GM12891 (cell line): ENCODE measurements around the gene NXPE3. TPM values are rescaled to one million over a fixed set of nuclear protein-coding genes. Genes with fewer than 3 reads are reported as not detected.
"Not testable (repeated sequence)": the region's sequence is repeated elsewhere in the genome, so short reads cannot be mapped to it uniquely, and the experiment has no call there.

Experiments used
- DNase-seq: peaks from one replicate; pipeline ENCODE4 v3.0.0; 2011; ENCODE audit warnings: low spot score; ENCODE audit not compliant: insufficient read length
- FAIRE-seq: peaks from 2 replicates; lab custom pipeline; 2011; peaks lifted over from hg19 to GRCh38; lab: Jason Lieb, UNC
- PAX5 ChIP-seq: IDR thresholded peaks from 2 replicates; pipeline ENCODE4 v1.6.1; 2011; ENCODE audit warnings: low read length, moderate library complexity, mild to moderate bottlenecking; ENCODE audit not compliant: insufficient read depth, severe bottlenecking
- POLR2A ChIP-seq: IDR thresholded peaks from 2 replicates; pipeline ENCODE4 v1.6.1; 2011; ENCODE audit warnings: low read depth, low read length, control low read depth
- POLR2AphosphoS5 ChIP-seq: IDR thresholded peaks from 2 replicates; pipeline ENCODE4 v1.6.1; 2011; ENCODE audit warnings: low read depth, low read length, control low read depth
- POU2F2 ChIP-seq: IDR thresholded peaks from 2 replicates; pipeline ENCODE4 v1.6.1; 2011; ENCODE audit warnings: low read depth, mild to moderate bottlenecking, control low read depth, low read length, moderate library complexity
- SPI1 ChIP-seq: IDR thresholded peaks from 2 replicates; pipeline ENCODE4 v1.6.1; 2011; ENCODE audit warnings: low read depth, low read length, control low read depth
- TAF1 ChIP-seq: IDR thresholded peaks from 2 replicates; pipeline ENCODE4 v1.6.1; 2011; ENCODE audit warnings: low read depth, low read length, control low read depth
- polyA plus RNA-seq: library from polyadenylated mRNA; unstranded; fragments of >200 nt; gene quantifications from one replicate; pipeline ENCODE4 v1.2.1, GENCODE V29; 2012; ENCODE audit warnings: low read depth, missing spikeins, inconsistent platforms; ENCODE audit not compliant: missing spikeins

NXPE3 gene
- polyA plus RNA-seq: 2.8 TPM

DNA sequence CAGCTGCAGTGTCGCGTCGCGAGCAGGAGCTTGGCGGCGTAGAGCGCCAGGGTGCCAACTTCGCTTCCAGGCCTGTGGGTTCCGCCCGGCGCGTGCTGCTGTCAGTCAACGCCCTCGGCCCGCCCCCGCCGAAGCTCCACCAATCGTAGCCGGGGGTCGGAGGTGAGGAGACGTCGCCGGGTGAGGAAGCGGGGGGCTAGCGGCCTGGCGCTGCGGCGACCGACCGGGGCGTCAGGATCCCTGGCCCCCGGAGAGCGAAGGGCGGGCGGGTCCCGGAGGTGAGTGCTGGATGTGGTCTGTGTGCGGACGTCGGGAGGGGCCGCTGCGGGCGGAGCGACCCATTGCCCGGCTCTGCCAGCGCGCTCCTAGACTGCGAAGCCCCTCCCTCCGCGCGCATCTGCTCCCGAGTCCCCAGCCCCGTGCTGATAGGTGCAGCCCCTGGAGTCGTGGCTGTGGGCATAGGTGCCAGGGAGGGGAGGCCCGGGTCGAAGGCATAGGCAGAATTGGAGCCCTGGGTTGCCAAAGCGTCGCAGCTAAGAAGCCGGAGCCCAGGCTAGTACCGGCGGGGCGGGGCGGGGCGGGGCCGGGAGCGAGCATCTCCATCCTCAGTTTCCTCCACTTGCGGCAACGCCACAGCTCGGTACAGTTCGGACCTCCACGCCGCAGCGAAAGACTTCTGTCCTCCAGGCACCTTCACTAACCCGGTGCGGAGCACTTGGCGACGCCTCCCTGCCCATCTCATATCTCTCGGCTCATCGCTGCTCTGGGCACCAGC is at the start of gene NXPE3:
Gene NXPE3, plus strand, starts transcription at position 165 of the 775 bp plus-strand sequence. CDS start 6,386 bp downstream, outside the sequence.
- TF ChIP-seq POLR2AphosphoS5: 0 out of 2 replicates have a peak, but pooled peaks have one; percentile 37
- TF ChIP-seq POLR2A: 0 out of 2 replicates have a peak, but pooled peaks have one; percentile 28
- no peak for TF ChIP-seq PAX5
- 0 out of 2 replicates have a peak, but pooled peaks have one; percentile 46 for TF ChIP-seq POU2F2
- 0 out of 2 replicates have a peak, but pooled peaks have one; percentile 27 for TF ChIP-seq SPI1
- TF ChIP-seq TAF1: 0 out of 2 replicates have a peak, but pooled peaks have one; percentile 23
- FAIRE-seq: peak; percentile 97
- DNase-seq: peak; percentile 80

DNA sequence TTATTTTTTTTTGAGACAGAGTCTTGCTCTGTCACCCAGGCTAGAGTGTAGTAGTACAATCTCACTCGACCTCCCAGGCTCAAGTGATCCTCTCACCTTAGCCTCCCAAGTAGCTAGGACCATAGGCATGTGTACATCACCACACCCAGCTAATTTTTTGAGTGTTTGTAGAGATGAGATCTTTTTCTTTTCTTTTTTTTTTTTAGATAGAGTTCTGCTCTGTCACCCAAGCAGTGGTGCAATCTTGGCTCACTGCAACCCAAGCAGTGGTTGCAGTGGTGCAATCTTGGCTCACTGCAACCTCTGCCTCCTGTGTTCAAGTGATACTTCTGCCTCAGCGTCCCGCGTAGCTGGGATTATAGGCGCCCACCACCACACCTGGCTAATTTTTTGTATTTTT is 49.4 kb upstream of the NXPE3 start:
- no peak for DNase-seq
- no peak for FAIRE-seq
- TF ChIP-seq POU2F2: no peak
- TF ChIP-seq TAF1: no peak
- no peak for TF ChIP-seq POLR2AphosphoS5
- no peak for TF ChIP-seq SPI1
- no peak for TF ChIP-seq PAX5
- TF ChIP-seq POLR2A: no peak

DNA sequence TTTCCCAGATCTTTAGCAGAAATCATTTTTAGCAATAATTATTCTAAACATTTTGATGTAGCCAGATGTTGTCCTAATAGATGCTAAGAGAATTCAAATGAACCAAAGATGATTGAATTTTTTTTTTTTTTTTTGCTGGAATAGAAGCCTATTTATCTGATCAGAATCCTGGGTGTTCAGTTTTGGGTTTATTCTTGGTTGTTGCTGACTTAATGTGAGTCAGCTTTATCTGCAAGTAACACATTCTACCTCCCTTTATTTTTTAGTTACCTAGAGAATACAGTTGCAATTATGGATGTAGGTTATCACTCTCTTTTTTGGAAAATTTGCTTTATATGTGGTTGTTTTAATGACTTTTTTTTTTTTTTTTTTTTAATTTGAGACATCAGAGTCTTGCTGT is 48.2 kb upstream of the NXPE3 start:
- FAIRE-seq (no peak), DNase-seq (no peak)
- TF ChIP-seq SPI1: no peak
- TF ChIP-seq PAX5: no peak
- no peak for TF ChIP-seq POLR2A
- TF ChIP-seq TAF1: no peak
- TF ChIP-seq POU2F2: no peak
- TF ChIP-seq POLR2AphosphoS5: no peak

DNA sequence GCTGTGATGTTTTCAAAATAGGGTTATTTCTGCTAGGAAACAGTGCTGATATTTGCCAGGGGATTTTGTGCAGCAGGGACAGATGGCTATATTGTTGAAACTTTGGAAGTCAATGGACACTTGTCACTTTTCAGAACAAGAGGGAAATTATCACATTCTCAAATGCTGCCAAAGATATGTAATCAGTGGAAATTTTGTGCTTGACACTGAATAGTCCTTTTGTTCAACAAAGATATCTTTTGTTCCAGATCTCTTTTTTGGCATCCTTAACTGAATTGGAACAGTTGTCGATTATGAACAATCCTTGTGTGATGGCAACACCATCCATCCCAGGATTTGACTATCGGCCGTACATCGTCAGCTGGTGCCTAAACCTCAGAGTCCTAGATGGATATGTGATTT is 46.8 kb upstream of the NXPE3 start:
- no peak for FAIRE-seq
- DNase-seq: no peak
- TF ChIP-seq POLR2A: no peak
- no peak for TF ChIP-seq SPI1
- TF ChIP-seq POU2F2: no peak
- no peak for TF ChIP-seq TAF1
- no peak for TF ChIP-seq PAX5
- no peak for TF ChIP-seq POLR2AphosphoS5

DNA sequence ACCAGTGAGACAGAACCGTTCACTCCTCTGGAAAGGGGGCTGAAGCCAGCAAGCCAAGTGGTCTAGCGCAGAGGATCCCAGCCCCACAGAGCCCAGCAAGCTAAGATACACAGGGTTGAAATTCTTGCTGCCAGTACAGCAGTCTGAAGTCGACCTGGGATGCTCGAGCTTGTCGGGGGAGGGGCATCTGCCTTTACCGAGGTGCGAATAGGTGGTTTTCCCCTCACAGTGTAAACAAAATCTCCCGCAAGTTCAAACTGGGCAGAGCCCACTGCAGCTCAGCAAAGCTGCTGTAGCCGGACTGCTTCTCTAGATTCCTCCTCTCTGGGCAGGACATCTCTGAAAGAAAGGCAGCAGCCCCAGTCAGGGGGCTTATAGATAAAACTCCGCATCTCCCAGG is 43.2 kb upstream of the NXPE3 start:
- DNase-seq (no peak), FAIRE-seq (no peak)
- TF ChIP-seq TAF1 (no peak), POLR2A (no peak), PAX5 (no peak), SPI1 (no peak), POLR2AphosphoS5 (no peak), POU2F2 (no peak)

DNA sequence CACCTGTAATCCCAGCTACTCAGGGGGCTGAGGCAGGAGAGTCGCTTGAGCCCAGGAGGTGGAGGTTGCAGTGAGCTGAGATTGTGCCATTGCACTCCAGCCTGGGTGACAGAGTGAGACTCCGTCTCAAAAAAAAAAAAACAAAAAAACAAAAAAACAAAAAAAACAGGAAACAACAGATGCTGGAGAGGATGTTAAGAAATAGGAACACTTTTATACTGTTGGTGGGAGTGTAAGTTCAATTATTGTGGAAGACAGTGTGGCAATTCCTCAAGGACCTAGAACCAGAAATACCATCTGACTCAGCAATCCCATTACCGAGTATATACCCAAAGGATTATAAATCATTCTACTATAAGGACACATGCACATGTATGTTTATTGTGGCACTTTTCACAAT is 37.1 kb upstream of the NXPE3 start:
- not testable (repeated sequence) for FAIRE-seq, DNase-seq

DNA sequence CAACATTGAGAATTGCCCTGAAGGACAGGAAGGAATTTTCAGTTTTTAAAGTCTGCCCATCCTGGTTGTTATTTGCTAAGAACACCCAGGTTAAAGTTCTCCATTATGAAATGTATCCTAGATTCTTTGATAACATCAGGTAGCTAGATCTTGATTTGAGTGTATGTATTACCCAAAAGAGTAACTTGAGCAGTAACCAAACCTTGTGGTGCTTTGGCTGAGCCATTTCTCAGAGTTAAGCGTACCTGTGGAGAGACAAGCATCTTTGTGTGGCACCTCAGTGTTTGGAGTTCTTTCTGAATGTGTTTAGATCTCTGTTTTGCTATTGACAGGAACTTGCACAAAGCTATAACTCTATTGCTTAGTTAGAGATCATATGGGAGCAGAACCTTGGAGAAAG is 34.2 kb upstream of the NXPE3 start:
- FAIRE-seq (no peak), DNase-seq (no peak)

DNA sequence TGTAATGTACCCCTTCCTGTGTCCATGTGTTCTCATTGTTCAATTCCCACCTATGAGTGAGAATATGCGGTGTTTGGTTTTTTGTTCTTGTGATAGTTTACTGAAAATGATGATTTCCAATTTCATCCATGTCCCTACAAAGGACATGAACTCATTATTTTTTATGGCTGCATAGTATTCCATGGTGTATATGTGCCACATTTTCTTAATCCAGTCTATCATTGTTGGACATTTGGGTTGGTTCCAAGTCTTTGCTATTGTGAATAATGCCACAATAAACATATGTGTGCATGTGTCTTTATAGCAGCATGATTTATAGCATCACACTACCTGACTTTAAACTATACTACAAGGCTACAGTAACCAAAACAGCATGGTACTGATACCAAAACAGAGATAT is 33.1 kb upstream of the NXPE3 start:
- FAIRE-seq, DNase-seq: not testable (repeated sequence)

More for the DNA sequence above, 34.2 kb upstream of the NXPE3 start:
- TF ChIP-seq SPI1 (no peak), POLR2A (no peak), POU2F2 (no peak), POLR2AphosphoS5 (no peak), PAX5 (no peak), TAF1 (no peak)

DNA sequence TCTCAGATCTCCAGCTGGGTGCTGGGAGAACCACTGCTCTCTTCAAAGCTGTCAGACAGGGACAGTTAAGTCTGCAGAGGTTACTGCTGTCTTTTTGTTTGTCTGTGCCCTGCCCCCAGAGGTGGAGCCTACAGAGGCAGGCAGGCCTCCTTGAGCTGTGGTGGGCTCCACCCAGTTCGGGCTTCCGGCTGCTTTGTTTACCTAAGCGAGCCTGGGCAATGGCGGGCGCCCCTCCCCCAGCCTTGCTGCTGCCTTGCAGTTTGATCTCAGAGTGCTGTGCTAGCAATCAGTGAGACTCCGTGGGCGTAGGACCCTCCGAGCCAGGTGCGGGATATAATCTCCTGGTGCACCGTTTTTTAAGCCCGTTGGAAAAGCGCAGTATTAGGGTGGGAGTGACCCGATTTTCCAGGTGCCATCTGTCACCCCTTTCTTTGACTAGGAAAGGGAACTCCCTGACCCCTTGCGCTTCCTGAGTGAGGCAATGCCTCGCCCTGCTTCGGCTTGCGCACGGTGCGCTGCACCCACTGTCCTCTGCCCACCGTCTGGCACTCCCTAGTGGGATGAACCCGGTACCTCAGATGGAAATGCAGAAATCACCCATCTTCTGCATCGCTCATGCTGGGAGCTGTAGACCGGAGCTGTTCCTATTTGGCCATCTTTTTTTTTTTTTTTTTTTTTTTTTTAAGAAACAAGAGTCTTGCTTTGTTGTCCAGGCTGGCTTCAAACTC is 25.5 kb upstream of the NXPE3 start:
- FAIRE-seq, DNase-seq: not testable (repeated sequence)

DNA sequence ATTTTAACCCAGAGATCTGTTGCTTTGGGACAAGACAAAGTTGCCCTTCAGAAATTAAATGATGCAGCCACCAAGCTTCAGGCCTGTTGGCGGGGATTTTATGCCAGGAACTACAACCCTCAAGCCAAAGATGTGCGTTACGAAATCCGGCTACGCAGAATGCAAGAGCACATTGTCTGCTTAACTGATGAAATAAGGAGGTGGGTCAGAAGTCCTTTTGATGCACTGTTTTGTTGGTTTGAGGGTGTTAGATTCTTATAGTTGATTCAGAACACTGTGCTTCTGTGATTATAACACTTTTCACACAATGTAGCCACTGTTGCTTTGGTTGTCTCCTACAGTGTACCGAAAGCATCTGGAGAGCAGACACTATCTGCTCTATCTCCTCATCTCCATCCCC is 20.8 kb upstream of the NXPE3 start:
- TF ChIP-seq TAF1: no peak
- no peak for TF ChIP-seq POLR2AphosphoS5
- FAIRE-seq: peak; percentile 48
- no peak for DNase-seq

DNA sequence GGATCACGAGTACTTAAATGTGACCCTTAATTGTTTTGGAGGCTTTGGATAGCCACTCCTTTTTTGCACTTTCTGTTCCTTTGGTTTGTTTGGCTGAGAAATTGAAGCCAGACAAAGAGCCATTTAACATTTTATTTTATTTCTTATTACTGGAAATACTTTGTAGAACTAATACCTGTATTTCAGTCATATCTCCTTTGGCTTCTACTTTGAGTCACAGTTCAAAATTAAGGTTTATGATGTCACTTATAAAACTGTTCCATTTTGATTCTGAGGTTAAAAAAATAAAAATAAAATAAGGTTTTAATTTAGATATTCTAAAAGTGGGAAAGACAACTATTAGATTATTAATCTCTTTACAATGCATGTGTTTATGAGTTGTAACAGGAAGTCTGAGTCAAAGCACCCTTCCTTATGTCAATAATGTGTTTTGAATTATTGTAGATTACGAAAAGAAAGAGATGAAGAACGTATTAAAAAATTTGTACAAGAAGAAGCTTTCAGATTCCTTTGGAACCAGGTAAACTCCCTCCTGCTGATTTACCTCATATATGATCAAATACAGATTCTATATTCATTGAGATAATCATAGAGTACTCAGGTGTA is 16.9 kb upstream of the NXPE3 start:
- FAIRE-seq: no peak
- TF ChIP-seq POLR2AphosphoS5 (no peak), POLR2A (no peak), TAF1 (no peak), PAX5 (no peak), POU2F2 (no peak), SPI1 (no peak)

DNA sequence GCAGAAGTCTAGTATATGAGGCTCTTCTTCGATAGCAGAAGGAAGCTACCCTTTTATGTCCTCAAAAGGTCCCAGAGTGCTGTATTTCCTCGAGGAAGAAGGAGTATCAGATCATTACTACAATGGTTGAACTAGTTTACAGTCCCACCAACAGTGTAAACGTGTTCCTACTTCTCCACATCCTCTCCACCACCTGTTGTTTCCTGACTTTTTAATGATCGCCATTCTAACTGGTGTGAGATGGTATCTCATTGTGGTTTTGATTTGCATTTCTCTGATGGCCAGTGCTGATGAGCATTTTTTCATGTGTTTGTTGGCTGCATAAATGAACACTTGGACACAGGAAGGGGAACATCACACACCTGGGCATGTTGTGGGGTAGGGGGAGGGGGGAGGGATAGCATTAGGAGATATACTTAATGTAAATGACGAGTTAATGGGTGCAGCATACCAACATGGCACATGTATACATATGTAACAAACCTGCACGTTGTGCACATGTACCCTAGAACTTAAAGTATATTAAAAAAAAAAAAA is 1.2 kb upstream of the NXPE3 start:
- not testable (repeated sequence) for DNase-seq
- FAIRE-seq: peak; percentile 75

More for the DNA sequence above, 16.9 kb upstream of the NXPE3 start:
- DNase-seq: no peak
